ENCODE measurements around the gene SLC1A7.

Gene SLC1A7

DNA sequence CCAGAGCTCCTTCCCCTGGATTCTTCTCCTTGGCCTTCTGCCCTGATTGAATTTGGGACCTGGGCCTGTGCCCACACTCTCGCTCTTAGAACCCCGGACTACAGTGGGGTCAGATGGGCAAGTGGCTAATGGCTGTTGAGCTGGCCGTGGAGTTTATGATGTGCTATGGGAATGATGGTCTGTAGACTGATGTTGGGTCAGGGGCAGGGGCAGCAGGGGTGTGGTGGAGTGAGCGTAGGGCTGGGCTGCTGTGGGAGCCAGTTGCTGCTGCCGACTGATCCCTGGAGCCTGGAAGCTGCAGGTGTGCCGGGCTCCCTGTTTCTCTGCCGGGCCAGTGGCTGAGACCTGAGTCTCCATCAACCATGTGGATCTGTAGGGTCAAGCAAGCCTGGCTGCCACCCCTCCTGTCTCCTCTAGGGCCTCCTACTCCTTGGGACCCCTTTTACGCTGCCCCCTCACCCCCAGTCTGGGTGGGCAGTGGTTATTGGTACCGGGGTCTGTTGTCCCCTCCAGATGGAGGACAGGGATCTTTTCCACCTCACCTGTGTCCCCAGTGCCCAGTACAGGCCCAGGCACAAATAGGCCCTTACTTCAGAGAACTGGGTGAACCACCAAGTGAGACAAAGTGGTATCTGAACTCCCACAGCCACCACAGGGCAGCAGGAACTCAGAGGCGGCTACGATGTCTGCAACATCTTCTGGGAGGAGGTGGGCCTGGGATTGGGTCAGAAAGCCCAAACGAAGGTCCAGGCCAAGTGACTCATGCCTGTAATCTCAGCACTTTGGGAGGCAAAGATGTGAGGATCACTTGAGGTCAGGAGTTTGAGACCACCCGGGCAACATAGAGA, 75.3 kb downstream of the SLC1A7 start:
- Histone ChIP-seq H3K27me3 (ENCODE audit: insufficient read depth, low read length) (0 out of 2 replicates have a peak, but pooled peaks cover 5% of the 10 kb centered on the region), H3K79me2 (ENCODE audit: insufficient read depth, low read length) (no peaks in the 10 kb centered on the region), H3F3A (ENCODE audit: insufficient read depth, low read length) (no peaks in the 10 kb centered on the region), H3K36me3 (ENCODE audit: insufficient read depth, low read length) (no peaks in the 10 kb centered on the region), H3K4me3 (ENCODE audit: low read depth, low read length, poor library complexity, severe bottlenecking) (no peak overlapping the region), H2AFZ (ENCODE audit: low read length) (no peak overlapping the region), H3K4me1 (ENCODE audit: insufficient read depth, low read length, severe bottlenecking) (no peaks in the 10 kb centered on the region), H3K4me2 (ENCODE audit: low read length) (no peak overlapping the region), H4K20me1 (ENCODE audit: insufficient read depth, low read length) (no peaks in the 10 kb centered on the region), H3K27ac (ENCODE audit: low read depth, low read length, poor library complexity, severe bottlenecking) (no peak overlapping the region), H3K9ac (ENCODE audit: low read length) (no peak overlapping the region), H3K9me3 (ENCODE audit: low read length) (no peaks in the 10 kb centered on the region), H3K9me2 (ENCODE audit: low read depth, low read length) (no peaks in the 10 kb centered on the region)
- TF ChIP-seq, protein P1, sequence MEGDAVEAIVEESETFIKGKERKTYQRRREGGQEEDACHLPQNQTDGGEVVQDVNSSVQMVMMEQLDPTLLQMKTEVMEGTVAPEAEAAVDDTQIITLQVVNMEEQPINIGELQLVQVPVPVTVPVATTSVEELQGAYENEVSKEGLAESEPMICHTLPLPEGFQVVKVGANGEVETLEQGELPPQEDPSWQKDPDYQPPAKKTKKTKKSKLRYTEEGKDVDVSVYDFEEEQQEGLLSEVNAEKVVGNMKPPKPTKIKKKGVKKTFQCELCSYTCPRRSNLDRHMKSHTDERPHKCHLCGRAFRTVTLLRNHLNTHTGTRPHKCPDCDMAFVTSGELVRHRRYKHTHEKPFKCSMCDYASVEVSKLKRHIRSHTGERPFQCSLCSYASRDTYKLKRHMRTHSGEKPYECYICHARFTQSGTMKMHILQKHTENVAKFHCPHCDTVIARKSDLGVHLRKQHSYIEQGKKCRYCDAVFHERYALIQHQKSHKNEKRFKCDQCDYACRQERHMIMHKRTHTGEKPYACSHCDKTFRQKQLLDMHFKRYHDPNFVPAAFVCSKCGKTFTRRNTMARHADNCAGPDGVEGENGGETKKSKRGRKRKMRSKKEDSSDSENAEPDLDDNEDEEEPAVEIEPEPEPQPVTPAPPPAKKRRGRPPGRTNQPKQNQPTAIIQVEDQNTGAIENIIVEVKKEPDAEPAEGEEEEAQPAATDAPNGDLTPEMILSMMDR (IDR thresholded peaks at IDR 0.05; ENCODE audit: low read length), result no peak
- no peak for TF ChIP-seq EZH2 (IDR thresholded peaks at IDR 0.05; ENCODE audit: borderline replicate concordance, low read length)

- no peaks in the 10 kb centered on the region for H3K36me3 ChIP-seq (ENCODE audit: insufficient read depth, low read length)
- H2AFZ ChIP-seq (ENCODE audit: low read length), result no peak overlapping the region
- H3K9me3 ChIP-seq (ENCODE audit: low read length), result no peaks in the 10 kb centered on the region
- no peaks in the 10 kb centered on the region for H3K79me2 ChIP-seq (ENCODE audit: insufficient read depth, low read length)
- no peak overlapping the region for H3K27ac ChIP-seq (ENCODE audit: low read depth, low read length, poor library complexity, severe bottlenecking)
- no peaks in the 10 kb centered on the region for H3K9me2 ChIP-seq (ENCODE audit: low read depth, low read length)
- no peaks in the 10 kb centered on the region for H3F3A ChIP-seq (ENCODE audit: insufficient read depth, low read length)
- no peak overlapping the region for H3K4me3 ChIP-seq (ENCODE audit: low read depth, low read length, poor library complexity, severe bottlenecking)
- H3K27me3 ChIP-seq (ENCODE audit: insufficient read depth, low read length), result 0 out of 2 replicates have a peak, but pooled peaks cover 5% of the 10 kb centered on the region
- no peaks in the 10 kb centered on the region for H4K20me1 ChIP-seq (ENCODE audit: insufficient read depth, low read length)
- no peak overlapping the region for H3K9ac ChIP-seq (ENCODE audit: low read length)
- H3K4me2 ChIP-seq (ENCODE audit: low read length), result no peak overlapping the region
- H3K4me1 ChIP-seq (ENCODE audit: insufficient read depth, low read length, severe bottlenecking), result no peaks in the 10 kb centered on the region
- TF ChIP-seq, protein P1 (IDR thresholded peaks at IDR 0.05; ENCODE audit: low read length), result no peak
- TF ChIP-seq EZH2 (IDR thresholded peaks at IDR 0.05; ENCODE audit: borderline replicate concordance, low read length), result no peak
Measured at GRCh38 chr1:53066488-53066887, 76.0 kb downstream of the SLC1A7 start.

DNA sequence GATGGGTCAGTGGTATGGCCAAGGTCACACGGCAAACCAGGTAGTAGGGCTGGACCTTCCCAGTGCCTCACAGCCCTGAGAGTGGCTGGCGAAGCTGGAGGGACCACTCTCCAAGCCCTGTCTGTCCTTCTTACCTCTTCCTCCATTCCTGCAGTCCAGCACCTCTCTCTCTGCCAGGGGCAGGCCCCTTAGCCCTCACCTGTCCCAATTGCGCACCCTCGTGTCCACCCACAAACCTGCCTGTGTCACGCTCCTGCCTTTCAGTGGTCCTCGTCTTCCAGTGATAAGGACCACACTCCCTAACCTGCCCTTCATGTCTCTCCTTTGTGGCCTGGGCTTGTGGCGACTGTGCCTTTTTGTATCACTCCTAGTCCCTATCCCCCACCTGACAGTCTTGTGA, 77.0 kb downstream of the SLC1A7 start:
- Histone ChIP-seq H3K9me3 (ENCODE audit: low read length) (no peaks in the 10 kb centered on the region), H2AFZ (ENCODE audit: low read length) (no peak overlapping the region), H3K79me2 (ENCODE audit: insufficient read depth, low read length) (no peaks in the 10 kb centered on the region), H3K36me3 (ENCODE audit: insufficient read depth, low read length) (no peaks in the 10 kb centered on the region), H3K9me2 (ENCODE audit: low read depth, low read length) (no peaks in the 10 kb centered on the region), H3K4me1 (ENCODE audit: insufficient read depth, low read length, severe bottlenecking) (no peaks in the 10 kb centered on the region), H3K9ac (ENCODE audit: low read length) (no peak overlapping the region), H3K27me3 (ENCODE audit: insufficient read depth, low read length) (0 out of 2 replicates have a peak, but pooled peaks cover 3% of the 10 kb centered on the region), H3K4me3 (ENCODE audit: low read depth, low read length, poor library complexity, severe bottlenecking) (no peak overlapping the region), H3K4me2 (ENCODE audit: low read length) (no peak overlapping the region), H3K27ac (ENCODE audit: low read depth, low read length, poor library complexity, severe bottlenecking) (no peak overlapping the region), H4K20me1 (ENCODE audit: insufficient read depth, low read length) (no peaks in the 10 kb centered on the region), H3F3A (ENCODE audit: insufficient read depth, low read length) (no peaks in the 10 kb centered on the region)
- TF ChIP-seq, protein P1 (IDR thresholded peaks at IDR 0.05; ENCODE audit: low read length), result no peak
- no peak for TF ChIP-seq EZH2 (IDR thresholded peaks at IDR 0.05; ENCODE audit: borderline replicate concordance, low read length)

Data from OCI-LY1 (cell line).